Retinal pigment epithelial cell (primary cell): ENCODE results near the gene MUC7.

Source experiments
- DNase-seq: peaks from one replicate; pipeline ENCODE4 v3.0.0-alpha.2; 2010; ENCODE audit warnings: low read depth
- H3K4me3 ChIP-seq: 2 replicates; pipeline ENCODE4 v1.5.1; 2011; ENCODE audit warnings: mild to moderate bottlenecking, low read length, control low read depth, moderate library complexity
- TF ChIP-seq, protein P1 (sequence below): conservative IDR thresholded peaks from 2 replicates; pipeline ENCODE4 v1.5.1; 2011; ENCODE audit warnings: low read depth, low read length, control low read depth, inconsistent platforms

MUC7 gene

DNA sequence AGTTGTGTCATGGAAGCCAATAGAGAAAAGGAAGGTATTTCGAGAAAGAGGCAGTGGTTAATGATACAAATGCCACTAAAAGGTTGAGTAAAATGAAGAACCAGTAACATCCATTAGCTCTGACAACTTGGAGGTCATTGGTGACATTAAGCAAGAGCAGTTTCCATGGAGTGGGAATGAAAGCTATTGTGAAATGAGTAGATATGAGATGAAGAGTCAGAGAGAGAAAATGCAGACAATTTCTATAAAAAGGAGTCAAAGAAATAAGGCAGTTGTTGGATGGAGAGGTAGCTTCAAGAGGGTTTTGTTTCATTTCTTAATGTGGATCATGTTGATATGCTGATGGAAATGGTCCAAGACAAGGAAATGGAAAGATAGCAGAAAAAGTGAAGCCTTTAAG, 36.8 kb downstream of the MUC7 start:
- no peak overlapping the region for H3K4me3 ChIP-seq
- DNase-seq, result no peak

GRCh38 chr4:70511365-70511764, 39.4 kb downstream of the MUC7 start:
- DNase-seq, result no peak
- no peak overlapping the region for H3K4me3 ChIP-seq
- TF ChIP-seq, protein P1, sequence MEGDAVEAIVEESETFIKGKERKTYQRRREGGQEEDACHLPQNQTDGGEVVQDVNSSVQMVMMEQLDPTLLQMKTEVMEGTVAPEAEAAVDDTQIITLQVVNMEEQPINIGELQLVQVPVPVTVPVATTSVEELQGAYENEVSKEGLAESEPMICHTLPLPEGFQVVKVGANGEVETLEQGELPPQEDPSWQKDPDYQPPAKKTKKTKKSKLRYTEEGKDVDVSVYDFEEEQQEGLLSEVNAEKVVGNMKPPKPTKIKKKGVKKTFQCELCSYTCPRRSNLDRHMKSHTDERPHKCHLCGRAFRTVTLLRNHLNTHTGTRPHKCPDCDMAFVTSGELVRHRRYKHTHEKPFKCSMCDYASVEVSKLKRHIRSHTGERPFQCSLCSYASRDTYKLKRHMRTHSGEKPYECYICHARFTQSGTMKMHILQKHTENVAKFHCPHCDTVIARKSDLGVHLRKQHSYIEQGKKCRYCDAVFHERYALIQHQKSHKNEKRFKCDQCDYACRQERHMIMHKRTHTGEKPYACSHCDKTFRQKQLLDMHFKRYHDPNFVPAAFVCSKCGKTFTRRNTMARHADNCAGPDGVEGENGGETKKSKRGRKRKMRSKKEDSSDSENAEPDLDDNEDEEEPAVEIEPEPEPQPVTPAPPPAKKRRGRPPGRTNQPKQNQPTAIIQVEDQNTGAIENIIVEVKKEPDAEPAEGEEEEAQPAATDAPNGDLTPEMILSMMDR, result no peak

More for the DNA sequence above, 36.8 kb downstream of the MUC7 start:
- TF ChIP-seq, protein P1, result no peak

GRCh38 chr4:70515367-70516250, 43.6 kb downstream of the MUC7 start:
- TF ChIP-seq, protein P1, result no peak
- peak; percentile 67 for DNase-seq
- H3K4me3 ChIP-seq, result no peak overlapping the region

GRCh38 chr4:70518269-70518668, 46.3 kb downstream of the MUC7 start, which contains the start of gene AMTN:
Gene AMTN (plus strand): TSS chr4:70518569. CDS start chr4:70518778, 209 bp downstream.
- no peak for DNase-seq
- H3K4me3 ChIP-seq, result no peak within 1 kb of the TSS
- TF ChIP-seq, protein P1, result no peak

- TF ChIP-seq, protein P1, result no peak
- DNase-seq, result peak; percentile 28
- no peak overlapping the region for H3K4me3 ChIP-seq
Observed at GRCh38 chr4:70518716-70519115, 46.7 kb downstream of the MUC7 start.

DNA sequence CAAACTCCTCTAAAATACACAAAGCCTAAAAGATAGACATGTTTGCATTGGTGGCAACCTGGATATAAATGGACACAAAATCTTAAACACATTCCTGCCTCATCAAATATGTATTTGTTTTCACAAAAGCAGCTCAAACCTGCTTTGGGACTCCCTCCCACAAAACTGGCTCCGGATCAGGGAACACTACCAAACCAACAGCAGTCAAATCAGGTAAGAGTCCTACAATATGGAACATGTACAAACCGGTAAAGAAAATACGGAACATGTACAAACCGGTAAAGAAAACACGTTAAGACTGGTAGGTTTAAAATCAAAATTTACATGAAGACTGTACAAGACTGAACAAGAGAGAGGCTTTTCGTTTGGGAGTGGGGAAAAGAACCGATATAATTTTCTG, 50.6 kb downstream of the MUC7 start:
- no peak overlapping the region for H3K4me3 ChIP-seq

More for the DNA sequence above, 50.6 kb downstream of the MUC7 start:
- TF ChIP-seq, protein P1, result no peak
- DNase-seq, result no peak
